Measurements from ENCODE around the gene PARN. TPM values are rescaled to one million over a fixed set of nuclear protein-coding genes. Genes with fewer than 3 reads are reported as not detected.

Gene PARN
- total and polyA plus RNA-seq, 9 of the 15 experiments (the other 6 are each of a cell fraction or from before 2014, with no cell fraction given) = 9.6 to 51.3 (median 40.4) TPM

GRCh38 chr16:14407786-14408399 is 222.2 kb downstream of the PARN start (continued):
- TF ChIP-seq CHAMP1 (IDR thresholded peaks at IDR 0.05) = no peak
- TF ChIP-seq ZSCAN29 (IDR thresholded peaks at IDR 0.05) = no peak
- no peak for TF ChIP-seq PHB2 (IDR thresholded peaks at IDR 0.05; ENCODE audit: low read depth)
- no peak for TF ChIP-seq KDM4B (IDR thresholded peaks at IDR 0.05; ENCODE audit: borderline replicate concordance in 2 of 2, low read depth in 1 of 2)
- no peak for TF ChIP-seq ARID1B (IDR thresholded peaks at IDR 0.05)
- TF ChIP-seq CHCHD3 (CRISPR knock-in tag; IDR thresholded peaks at IDR 0.05) = no peak

GRCh38 chr16:14405611-14406537 is 224.2 kb downstream of the PARN start:
- H4K20me1 ChIP-seq (replicated peaks; ENCODE audit: control insufficient read depth, insufficient read depth, low read length) = no peaks in the 10 kb centered on the region
- in situ Hi-C loops (cut with MboI) = no loop called here
- H3K36me3 ChIP-seq (ENCODE audit: control insufficient read depth, insufficient read depth, low read length) = no peaks in the 10 kb centered on the region
- H3K4me2 ChIP-seq (ENCODE audit: insufficient read depth, low read length) = peak overlapping the region; percentile 49
- CTCF ChIA-PET (ENCODE audit: low intra/inter-chr PET ratio) = no interaction called here
- H3K9ac ChIP-seq (ENCODE audit: insufficient read depth in 1 of 2, low read depth in 2 of 2, low read length in 2 of 2) = peak overlapping the region in 1 of 2 experiments; percentile 70; a peak in 1 of 4 replicates
- no peaks in the 10 kb centered on the region for H3K9me3 ChIP-seq (replicated peaks; ENCODE audit: control insufficient read depth, insufficient read depth, low read depth, low read length)
- intact Hi-C loops (cut with micrococcal nuclease) = no loop called here
- ATAC-seq (peak; percentile 98), DNase-seq (ENCODE audit: extremely low read depth in 1 of 4, low spot score in 3 of 4) (peak; percentile 73 to 94 (median 92)), FAIRE-seq (no peak)
- peaks cover 5 to 27% of the 10 kb centered on the region in 2 experiments; a peak in 4 of 5 replicates for H3K4me1 ChIP-seq (replicated peaks in 1 of 2; ENCODE audit: control insufficient read depth in 2 of 2, insufficient read depth in 2 of 2, low read length in 2 of 2)
- peaks cover 3% of the 10 kb centered on the region for H3K9me1 ChIP-seq (ENCODE audit: control insufficient read depth, insufficient read depth, low read length)
- no peaks in the 10 kb centered on the region for H3K79me2 ChIP-seq (ENCODE audit: control insufficient read depth, insufficient read depth, low read length)
- no peaks in the 10 kb centered on the region; a peak in 1 of 5 replicates for H3K27me3 ChIP-seq (ENCODE audit: control insufficient read depth in 2 of 2, insufficient read depth in 2 of 2, low read length in 2 of 2)
- POLR2A ChIA-PET = no interaction called here
- WGBS (ENCODE audit: insufficient coverage, low coverage, missing lambda C conversion rate) = 34% methylated on average over 31 of the region's 43 CpGs
- no TSS peak for BruUV-seq (replicated peaks)
- H3K27ac ChIP-seq (ENCODE audit: extremely low read depth, low read depth, low read length) = no peak overlapping the region
- H2AFZ ChIP-seq (ENCODE audit: low read depth, low read length) = peak overlapping the region; percentile 80
- no peak overlapping the region for H3K4me3 ChIP-seq
- TF ChIP-seq ZNF431 (CRISPR knock-in tag; IDR thresholded peaks at IDR 0.05) = no peak
- no peak for TF ChIP-seq ZNF644 (tag; IDR thresholded peaks at IDR 0.05; ENCODE audit: low read depth)
- TF ChIP-seq MTA2 (IDR thresholded peaks at IDR 0.05; ENCODE audit: low read depth) = no peak
- peak; percentile 39; the same call in 1 of the 2 replicates for TF ChIP-seq ZBTB33 (CRISPR knock-in tag; IDR thresholded peaks at IDR 0.05)
- TF ChIP-seq ZNF165 (CRISPR knock-in tag; IDR thresholded peaks at IDR 0.05; ENCODE audit: borderline replicate concordance) = no peak

Data from K562 (cell line).